GM23338 (cell line): Measurements from ENCODE around the gene FSD1. TPM values are rescaled to one million over a fixed set of nuclear protein-coding genes. Genes with fewer than 3 reads are reported as not detected.
"Not testable (repeated sequence)": the region's sequence is repeated elsewhere in the genome, so short reads cannot be mapped to it uniquely, and the experiment has no call there.

Experiments used
- ATAC-seq: fragments of 200-7000 bp; cut with Tn5 transposase; 3 replicates; pipeline ENCODE4 v1.9.1; 2020
- DNase-seq: peaks from one replicate; pipeline ENCODE4 v3.0.0-alpha.2; 2015; ENCODE audit warnings: low spot score
- H2AFZ ChIP-seq: fragments of 200-600 bp; sonication (generic); 2 replicates; pipeline ENCODE4 v1.8.0; 2016; ENCODE audit warnings: antibody characterized with exemption, mild to moderate bottlenecking, moderate library complexity
- H3F3A ChIP-seq: fragments of 200-600 bp; sonication (generic); replicated peaks from 2 replicates; pipeline ENCODE4 v1.8.0; 2017; ENCODE audit warnings: antibody characterized with exemption, mixed run types, low read depth
- H3K27ac ChIP-seq: fragments of 200-600 bp; sonication (generic); 2 replicates; pipeline ENCODE4 v1.6.1; 2016; ENCODE audit warnings: low read depth
- H3K27me3 ChIP-seq: fragments of 200-600 bp; sonication (generic); 2 replicates; pipeline ENCODE4 v1.8.0; 2016; ENCODE audit warnings: mild to moderate bottlenecking, mixed run types, moderate library complexity; ENCODE audit not compliant: insufficient read depth
- H3K36me3 ChIP-seq: fragments of 200-600 bp; sonication (generic); 2 replicates; pipeline ENCODE4 v1.8.0; 2016; ENCODE audit warnings: mild to moderate bottlenecking; ENCODE audit not compliant: insufficient read depth
- H3K4me1 ChIP-seq: fragments of 200-600 bp; sonication (generic); 2 replicates; pipeline ENCODE4 v1.8.0; 2016; ENCODE audit warnings: mild to moderate bottlenecking, moderate library complexity; ENCODE audit not compliant: insufficient read depth
- H3K4me2 ChIP-seq: fragments of 200-600 bp; sonication (generic); 2 replicates; pipeline ENCODE4 v1.7.1; 2017; ENCODE audit warnings: mixed run types
- H3K4me3 ChIP-seq: fragments of 200-600 bp; sonication (generic); 2 replicates; pipeline ENCODE4 v1.6.1; 2016; ENCODE audit warnings: mixed run types
- H3K79me2 ChIP-seq: fragments of 200-600 bp; sonication (generic); replicated peaks from 2 replicates; pipeline ENCODE4 v1.8.0; 2017; ENCODE audit warnings: mild to moderate bottlenecking; ENCODE audit not compliant: insufficient read depth
- H3K9me2 ChIP-seq: fragments of 200-600 bp; sonication (generic); 2 replicates; pipeline ENCODE4 v1.8.0; 2017; ENCODE audit not compliant: insufficient read depth
- H4K20me1 ChIP-seq: fragments of 200-600 bp; sonication (generic); replicated peaks from 2 replicates; pipeline ENCODE4 v1.8.0; 2017; ENCODE audit warnings: mild to moderate bottlenecking; ENCODE audit not compliant: insufficient read depth
- H3K27ac Mint-ChIP-seq: 2 replicates; pipeline ENCODE4 v1.8.0; 2020; ENCODE audit warnings: inconsistent platforms, mild to moderate bottlenecking, moderate library complexity, mixed read lengths
- H3K27me3 Mint-ChIP-seq: 3 replicates; pipeline ENCODE4 v1.8.0; 2022; ENCODE audit warnings: low read depth, mild to moderate bottlenecking, moderate library complexity, mixed read lengths, inconsistent platforms; ENCODE audit not compliant: insufficient read depth, poor library complexity
- H3K36me3 Mint-ChIP-seq: 3 replicates; pipeline ENCODE4 v1.8.0; 2021; ENCODE audit warnings: low read depth, mild to moderate bottlenecking, inconsistent platforms, moderate library complexity, mixed read lengths
- H3K4me1 Mint-ChIP-seq: 3 replicates; pipeline ENCODE4 v1.8.0; 2020; ENCODE audit warnings: mild to moderate bottlenecking, inconsistent platforms, mixed read lengths
- H3K4me3 Mint-ChIP-seq: 3 replicates; pipeline ENCODE4 v1.8.0; 2021; ENCODE audit warnings: moderate library complexity, mild to moderate bottlenecking, inconsistent platforms, mixed read lengths
- H3K9me3 Mint-ChIP-seq: 3 replicates; pipeline ENCODE4 v1.8.0; 2020; ENCODE audit warnings: moderate library complexity, mild to moderate bottlenecking, inconsistent platforms, mixed read lengths
- EZH2phosphoT487 ChIP-seq: fragments of 200-600 bp; sonication (generic); IDR thresholded peaks from one replicate; pipeline ENCODE4 v1.8.1; 2018; ENCODE audit warnings: antibody characterized with exemption; ENCODE audit not compliant: unreplicated experiment
- JUNB ChIP-seq: IDR thresholded peaks from one replicate; pipeline ENCODE4 v1.6.1; 2016; ENCODE audit warnings: antibody characterized with exemption; ENCODE audit not compliant: unreplicated experiment
- POLR2AphosphoS5 ChIP-seq: IDR thresholded peaks from 2 replicates; pipeline ENCODE4 v1.6.1; 2016; ENCODE audit warnings: antibody characterized with exemption, low read depth
- STAT1 ChIP-seq: IDR thresholded peaks from one replicate; pipeline ENCODE4 v1.6.1; 2016; ENCODE audit warnings: antibody characterized with exemption; ENCODE audit not compliant: unreplicated experiment
- polyA plus RNA-seq: library from polyadenylated mRNA; unstranded; fragments of >200 nt; fragmentation: Nextera tagmentation; extraction: Ambion mirVana; gene quantifications from 2 replicates; pipeline ENCODE4 v1.2.1, GENCODE V29; 2016
- total RNA-seq: library from RNA; depleted of rRNA; stranded (reverse); fragments of >200 nt; shearing (Covaris generic); gene quantifications from 2 replicates; pipeline ENCODE4 v1.2.3, GENCODE V29; 2014
- TF ChIP-seq, protein P1 (sequence below), 2 experiments: fragments of 200-600 bp in 1 of 2; sonication (generic) in 1 of 2; conservative IDR thresholded peaks; 2 replicates each; pipeline versions ENCODE4 v1.5.1 to v1.6.1; 2016 to 2017; ENCODE audit warnings: antibody characterized with exemption in 2 of 2, low read depth in 2 of 2, mild to moderate bottlenecking in 2 of 2, moderate library complexity in 1 of 2

Gene FSD1
- total and polyA plus RNA-seq, 2 experiments from 2014 or later = 50.7 to 82.9 TPM

DNA sequence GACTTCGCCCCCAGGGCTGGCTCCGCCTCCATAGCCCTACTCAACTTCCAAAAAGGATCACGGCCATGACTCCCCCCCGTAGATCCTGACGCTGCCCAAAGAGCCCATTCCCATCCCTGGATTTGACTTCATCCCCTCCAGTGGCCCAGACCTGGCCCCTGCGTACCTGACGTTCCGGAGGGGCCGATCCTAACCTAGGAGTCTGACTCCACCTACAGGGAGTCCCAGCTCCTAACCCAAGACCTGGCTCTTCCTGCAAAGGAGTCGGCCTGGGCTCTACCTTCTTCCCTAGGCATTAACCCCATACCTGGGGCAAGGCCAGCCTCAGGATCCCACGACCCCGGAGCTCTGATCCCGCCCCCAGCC, 23.5 kb downstream of the FSD1 start:
- peak overlapping the region; percentile 91; the same call in 1 of the 2 replicates for H3K27ac ChIP-seq
- peak overlapping the region; percentile 91 for H2AFZ ChIP-seq
- H3K4me3 Mint-ChIP-seq = peak overlapping the region; percentile 82
- H4K20me1 ChIP-seq = no peaks in the 10 kb centered on the region; the same call in 1 of the 2 replicates
- H3K36me3 Mint-ChIP-seq = peaks cover 12% of the 10 kb centered on the region
- peaks cover 30% of the 10 kb centered on the region for H3K27me3 Mint-ChIP-seq
- H3K4me3 ChIP-seq = peak overlapping the region; percentile 77
- peaks cover 18% of the 10 kb centered on the region for H3K4me1 Mint-ChIP-seq
- peaks cover 3% of the 10 kb centered on the region; the same call in 1 of the 2 replicates for H3K4me1 ChIP-seq
- peak; percentile 15 for ATAC-seq
- no peak for DNase-seq
- no peaks in the 10 kb centered on the region for H3K36me3 ChIP-seq
- H3K27ac Mint-ChIP-seq = peak overlapping the region; percentile 96
- H3F3A ChIP-seq = peaks cover 6% of the 10 kb centered on the region; the same call in 1 of the 2 replicates
- H3K9me3 Mint-ChIP-seq = no peaks in the 10 kb centered on the region
- peak overlapping the region; percentile 95 for H3K4me2 ChIP-seq
- no peaks in the 10 kb centered on the region for H3K27me3 ChIP-seq
- no peaks in the 10 kb centered on the region for H3K9me2 ChIP-seq
- no peak for TF ChIP-seq JUNB
- TF ChIP-seq, protein P1, sequence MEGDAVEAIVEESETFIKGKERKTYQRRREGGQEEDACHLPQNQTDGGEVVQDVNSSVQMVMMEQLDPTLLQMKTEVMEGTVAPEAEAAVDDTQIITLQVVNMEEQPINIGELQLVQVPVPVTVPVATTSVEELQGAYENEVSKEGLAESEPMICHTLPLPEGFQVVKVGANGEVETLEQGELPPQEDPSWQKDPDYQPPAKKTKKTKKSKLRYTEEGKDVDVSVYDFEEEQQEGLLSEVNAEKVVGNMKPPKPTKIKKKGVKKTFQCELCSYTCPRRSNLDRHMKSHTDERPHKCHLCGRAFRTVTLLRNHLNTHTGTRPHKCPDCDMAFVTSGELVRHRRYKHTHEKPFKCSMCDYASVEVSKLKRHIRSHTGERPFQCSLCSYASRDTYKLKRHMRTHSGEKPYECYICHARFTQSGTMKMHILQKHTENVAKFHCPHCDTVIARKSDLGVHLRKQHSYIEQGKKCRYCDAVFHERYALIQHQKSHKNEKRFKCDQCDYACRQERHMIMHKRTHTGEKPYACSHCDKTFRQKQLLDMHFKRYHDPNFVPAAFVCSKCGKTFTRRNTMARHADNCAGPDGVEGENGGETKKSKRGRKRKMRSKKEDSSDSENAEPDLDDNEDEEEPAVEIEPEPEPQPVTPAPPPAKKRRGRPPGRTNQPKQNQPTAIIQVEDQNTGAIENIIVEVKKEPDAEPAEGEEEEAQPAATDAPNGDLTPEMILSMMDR (conservative IDR thresholded peaks at IDR 0.05; ENCODE audit: low read depth in 2 of 2) = 0 out of 4 replicates have a peak, but pooled peaks of 1 of the 2 experiments have one; percentile 7
- H3K79me2 ChIP-seq = no peaks in the 10 kb centered on the region

DNA sequence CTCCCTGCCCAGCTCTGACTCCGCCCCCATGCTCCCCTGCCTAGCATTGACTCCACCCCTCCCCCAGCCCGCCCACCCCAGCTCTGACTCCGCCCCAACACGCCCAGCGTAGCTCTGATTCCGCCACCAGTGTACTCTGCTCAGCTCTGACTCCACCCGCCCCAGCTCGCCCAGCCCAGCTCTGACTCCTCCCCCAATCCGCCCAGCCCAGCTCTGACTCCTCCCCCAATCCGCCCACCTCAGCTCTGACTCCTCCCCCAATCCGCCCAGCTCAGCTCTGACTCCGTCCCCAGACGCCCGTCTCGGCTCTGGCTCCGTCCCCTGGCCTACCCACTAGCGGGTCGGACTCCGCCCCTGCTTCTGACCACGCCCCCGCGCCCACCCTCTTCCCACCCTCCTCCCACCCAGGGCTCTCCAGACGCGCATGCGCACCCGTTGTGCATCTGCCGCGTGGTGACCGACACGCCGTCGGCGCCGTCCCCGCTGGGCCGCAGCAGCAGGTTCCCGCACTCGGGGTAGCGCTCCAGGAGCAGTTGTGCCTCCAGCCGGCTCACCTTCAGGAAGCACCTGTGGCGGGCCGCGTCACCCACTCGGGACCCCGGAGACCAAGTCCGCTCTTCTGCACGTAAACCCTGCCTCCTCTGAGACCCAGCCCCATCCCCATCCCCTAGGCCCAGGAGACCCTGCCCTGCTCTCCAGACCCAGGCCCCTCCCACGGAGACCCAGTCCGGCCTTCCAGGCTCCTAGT, 24.0 kb downstream of the FSD1 start:
- Histone ChIP-seq H3K4me2 (peak overlapping the region; percentile 95), H3F3A (peaks cover 6% of the 10 kb centered on the region; the same call in 1 of the 2 replicates), H2AFZ (peak overlapping the region; percentile 85), H3K9me2 (no peaks in the 10 kb centered on the region), H3K79me2 (no peaks in the 10 kb centered on the region), H3K27me3 (no peaks in the 10 kb centered on the region), H4K20me1 (no peaks in the 10 kb centered on the region; the same call in 1 of the 2 replicates), H3K36me3 (no peaks in the 10 kb centered on the region), H3K4me3 (peak overlapping the region; percentile 78), H3K4me1 (peaks cover 3% of the 10 kb centered on the region; the same call in 1 of the 2 replicates), H3K27ac (peak overlapping the region; percentile 84; the same call in 1 of the 2 replicates)
- H3K36me3 Mint-ChIP-seq = peaks cover 9% of the 10 kb centered on the region
- peak overlapping the region; percentile 87; the same call in 1 of the 2 replicates for H3K27ac Mint-ChIP-seq
- ATAC-seq (peak; percentile 50), DNase-seq (peak; percentile 96)
- H3K27me3 Mint-ChIP-seq = peaks cover 30% of the 10 kb centered on the region
- H3K4me3 Mint-ChIP-seq = peak overlapping the region; percentile 86
- H3K9me3 Mint-ChIP-seq = no peaks in the 10 kb centered on the region
- TF ChIP-seq POLR2AphosphoS5 (peak; percentile 98), STAT1 (peak; percentile 98), EZH2phosphoT487 (no peak)
- H3K4me1 Mint-ChIP-seq = peaks cover 18% of the 10 kb centered on the region

DNA sequence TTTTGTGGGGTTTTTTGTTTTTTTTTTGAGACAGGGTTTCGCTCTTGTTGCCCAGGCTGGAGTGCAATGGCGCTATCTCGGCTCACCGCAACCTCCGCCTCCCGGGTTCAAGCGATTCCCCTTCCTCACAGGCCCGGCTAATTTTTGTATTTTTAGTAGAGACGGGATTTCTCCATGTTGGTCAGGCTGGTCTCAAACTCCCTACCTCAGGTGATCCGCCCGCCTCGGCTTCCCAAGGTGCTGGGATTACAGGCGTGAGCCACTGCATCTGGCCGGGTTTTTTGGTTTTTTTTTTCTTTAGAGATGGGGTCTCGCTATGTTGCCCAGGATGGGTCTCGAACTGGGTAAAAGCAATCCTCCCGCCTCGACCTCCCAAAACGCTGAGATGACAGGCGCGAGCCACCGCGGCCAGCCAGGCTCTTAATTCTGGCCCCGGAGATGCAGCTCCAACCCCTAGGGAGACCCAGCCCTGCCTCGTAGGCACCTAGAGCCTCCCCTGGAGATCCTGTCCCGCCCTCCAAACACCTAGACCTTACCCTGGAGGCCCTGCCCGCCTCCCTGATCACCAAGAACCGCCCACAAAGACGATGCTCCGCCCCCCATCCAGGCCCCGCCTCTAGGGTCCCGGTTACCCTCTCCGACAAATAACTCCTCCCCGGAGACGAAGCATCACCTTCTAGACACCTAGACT, 24.7 kb downstream of the FSD1 start:
- H3F3A ChIP-seq, H3K36me3 ChIP-seq, H3K9me3 Mint-ChIP-seq, H3K79me2 ChIP-seq, H4K20me1 ChIP-seq, H3K4me1 ChIP-seq, H3K27me3 ChIP-seq, H3K9me2 ChIP-seq: not testable (repeated sequence)
- Mint-ChIP-seq H3K27ac (0 out of 2 replicates have a peak overlapping the region, but pooled peaks have one; percentile 87), H3K4me3 (peak overlapping the region; percentile 86), H3K36me3 (peaks cover 10% of the 10 kb centered on the region), H3K27me3 (peaks cover 30% of the 10 kb centered on the region), H3K4me1 (peaks cover 18% of the 10 kb centered on the region)
- DNase-seq = peak; percentile 90
- peak overlapping the region; percentile 85; the same call in 1 of the 2 replicates for H2AFZ ChIP-seq
- peak; percentile 19 for ATAC-seq
- peak overlapping the region; percentile 84; the same call in 1 of the 2 replicates for H3K27ac ChIP-seq
- H3K4me3 ChIP-seq = peak overlapping the region; percentile 78
- peak overlapping the region; percentile 88 for H3K4me2 ChIP-seq
